Activated naive CD4-positive, alpha-beta T cell treated with anti-CD3 and anti-CD28 coated beads, Interleukin-2, amount 10 ng/mL, durations not matched to agents 7 days and 5 days (primary cell): ENCODE results near the gene STX16.

Source experiments
- CTCF ChIA-PET: fragments of 350-600 bp; sonication (Branson Sonifier 250); formaldehyde crosslinking; loops from one replicate; lab custom pipeline; 2021; ENCODE audit warnings: antibody characterized with exemption; lab: Charles Lee
- DNase-seq: peaks from one replicate; pipeline ENCODE4 v3.0.0-alpha.2; 2020
- H3K27ac Mint-ChIP-seq: one replicate; pipeline ENCODE4 v1.8.0; 2021; ENCODE audit warnings: mild to moderate bottlenecking, moderate library complexity, mixed read lengths
- H3K27me3 Mint-ChIP-seq: one replicate; pipeline ENCODE4 v1.8.0; 2021; ENCODE audit warnings: mild to moderate bottlenecking, mixed read lengths
- H3K36me3 Mint-ChIP-seq: one replicate; pipeline ENCODE4 v1.8.0; 2021; ENCODE audit warnings: mixed read lengths
- H3K4me1 Mint-ChIP-seq: one replicate; pipeline ENCODE4 v1.8.0; 2021; ENCODE audit warnings: mixed read lengths
- H3K4me3 Mint-ChIP-seq: one replicate; pipeline ENCODE4 v1.8.0; 2021; ENCODE audit warnings: mild to moderate bottlenecking, moderate library complexity, mixed read lengths
- H3K9me3 Mint-ChIP-seq: one replicate; pipeline ENCODE4 v1.8.0; 2021; ENCODE audit warnings: mixed read lengths

Gene STX16

GRCh38 chr20:58691773-58692578 is 40.9 kb downstream of the STX16 start:
- H3K4me3 Mint-ChIP-seq: peak overlapping the region; percentile 43
- no peak for DNase-seq
- CTCF ChIA-PET: interaction anchor here (1.2 kb wide), 1 partner anchor 41 kb away, joined by 5 read pairs; the partner anchor contains the start of gene STX16

GRCh38 chr20:58692579-58693225 is 41.6 kb downstream of the STX16 start, which contains the start of gene NPEPL1:
Gene NPEPL1, plus strand, starts transcription at chr20:58692800. Its CDS starts 101 bp downstream, at chr20:58692901.
- peak within 1 kb of the TSS; percentile 74 for H3K4me3 Mint-ChIP-seq
- no peaks in the 10 kb centered on the region for H3K27me3 Mint-ChIP-seq
- CTCF ChIA-PET: interaction anchor here (1.0 to 2.5 kb wide), 3 partner anchors 11 to 41 kb away, joined by 3 to 13 read pairs (median 6); partner anchors contain the start of gene STX16
- no peaks in the 10 kb centered on the region for H3K9me3 Mint-ChIP-seq
- H3K27ac Mint-ChIP-seq: peak within 1 kb of the TSS; percentile 83
- H3K36me3 Mint-ChIP-seq: peaks cover 6% of the 10 kb centered on the region
- peaks cover 22% of the 10 kb centered on the region for H3K4me1 Mint-ChIP-seq
- DNase-seq: peak; percentile 69

More at GRCh38 chr20:58691773-58692578, 40.9 kb downstream of the STX16 start:
- Mint-ChIP-seq H3K27me3 (no peaks in the 10 kb centered on the region), H3K4me1 (peaks cover 22% of the 10 kb centered on the region), H3K9me3 (no peaks in the 10 kb centered on the region), H3K36me3 (peaks cover 6% of the 10 kb centered on the region), H3K27ac (peak overlapping the region; percentile 54)

GRCh38 chr20:58693226-58694006 is 42.3 kb downstream of the STX16 start:
- peak overlapping the region; percentile 74 for H3K4me3 Mint-ChIP-seq
- DNase-seq: no peak
- CTCF ChIA-PET: interaction anchor here (0.9 to 2.5 kb wide), 5 partner anchors 10 to 49 kb away, joined by 3 to 13 read pairs (median 6); partner anchors contain the start of gene STX16

GRCh38 chr20:58694241-58695083 is 43.4 kb downstream of the STX16 start:
- Mint-ChIP-seq H3K4me1 (peaks cover 22% of the 10 kb centered on the region), H3K27me3 (no peaks in the 10 kb centered on the region), H3K9me3 (no peaks in the 10 kb centered on the region), H3K27ac (no peak overlapping the region), H3K4me3 (peak overlapping the region; percentile 74), H3K36me3 (peaks cover 9% of the 10 kb centered on the region)
- CTCF ChIA-PET: interaction anchor here (0.9 to 2.5 kb wide), 4 partner anchors 9 to 50 kb away, joined by 3 to 13 read pairs (median 7); partner anchors contain the start of gene STX16
- DNase-seq: no peak

More at GRCh38 chr20:58693226-58694006, 42.3 kb downstream of the STX16 start:
- H3K9me3 Mint-ChIP-seq: no peaks in the 10 kb centered on the region
- peak overlapping the region; percentile 83 for H3K27ac Mint-ChIP-seq
- H3K4me1 Mint-ChIP-seq: peaks cover 22% of the 10 kb centered on the region
- peaks cover 11% of the 10 kb centered on the region for H3K36me3 Mint-ChIP-seq
- H3K27me3 Mint-ChIP-seq: no peaks in the 10 kb centered on the region

- no peak for DNase-seq
- CTCF ChIA-PET: interaction anchor here (2.5 kb wide), 1 partner anchor 44 kb away, joined by 13 read pairs; the partner anchor contains the start of gene STX16
- Mint-ChIP-seq H3K27ac (no peak overlapping the region), H3K4me1 (peaks cover 22% of the 10 kb centered on the region), H3K27me3 (no peaks in the 10 kb centered on the region), H3K4me3 (no peak overlapping the region), H3K9me3 (no peaks in the 10 kb centered on the region), H3K36me3 (peaks cover 7% of the 10 kb centered on the region)
These were observed 44.1 kb downstream of the STX16 start for GRCh38 chr20:58695084-58695722.

- no peak for DNase-seq
- Mint-ChIP-seq H3K9me3 (no peaks in the 10 kb centered on the region), H3K36me3 (peaks cover 9% of the 10 kb centered on the region), H3K4me3 (no peak overlapping the region), H3K27ac (no peak overlapping the region), H3K4me1 (peaks cover 18% of the 10 kb centered on the region), H3K27me3 (no peaks in the 10 kb centered on the region)
- CTCF ChIA-PET: interaction anchor here (0.6 kb wide), 1 partner anchor 51 kb away, joined by 3 read pairs; no protein-coding TSS in a partner anchor
These were observed 44.9 kb downstream of the STX16 start for GRCh38 chr20:58695895-58696375.

- Mint-ChIP-seq H3K4me1 (peaks cover 16% of the 10 kb centered on the region), H3K27me3 (no peaks in the 10 kb centered on the region), H3K4me3 (no peak overlapping the region), H3K9me3 (no peaks in the 10 kb centered on the region), H3K27ac (no peak overlapping the region), H3K36me3 (peaks cover 9% of the 10 kb centered on the region)
- CTCF ChIA-PET: interaction anchor here (0.6 kb wide), 1 partner anchor 51 kb away, joined by 3 read pairs; no protein-coding TSS in a partner anchor
- peak; percentile 0 for DNase-seq
These were observed 45.4 kb downstream of the STX16 start for GRCh38 chr20:58696411-58696961.

GRCh38 chr20:58697201-58697866 is 46.3 kb downstream of the STX16 start:
- CTCF ChIA-PET: interaction anchor here (1.0 kb wide), 1 partner anchor 46 kb away, joined by 3 read pairs; the partner anchor contains the start of gene STX16
- H3K4me3 Mint-ChIP-seq: no peak overlapping the region
- H3K36me3 Mint-ChIP-seq: peaks cover 11% of the 10 kb centered on the region
- peak; percentile 14 for DNase-seq
- no peaks in the 10 kb centered on the region for H3K27me3 Mint-ChIP-seq
- no peaks in the 10 kb centered on the region for H3K9me3 Mint-ChIP-seq
- no peak overlapping the region for H3K27ac Mint-ChIP-seq
- peaks cover 12% of the 10 kb centered on the region for H3K4me1 Mint-ChIP-seq

GRCh38 chr20:58697867-58698703 is 47.0 kb downstream of the STX16 start:
- DNase-seq: peak; percentile 17
- H3K4me1 Mint-ChIP-seq: peaks cover 12% of the 10 kb centered on the region
- CTCF ChIA-PET: interaction anchor here (1.0 kb wide), 1 partner anchor 47 kb away, joined by 3 read pairs; the partner anchor contains the start of gene STX16
- no peaks in the 10 kb centered on the region for H3K9me3 Mint-ChIP-seq
- H3K4me3 Mint-ChIP-seq: no peak overlapping the region
- peaks cover 17% of the 10 kb centered on the region for H3K36me3 Mint-ChIP-seq
- no peaks in the 10 kb centered on the region for H3K27me3 Mint-ChIP-seq
- no peak overlapping the region for H3K27ac Mint-ChIP-seq

GRCh38 chr20:58698741-58699622 is 47.9 kb downstream of the STX16 start:
- Mint-ChIP-seq H3K36me3 (peaks cover 24% of the 10 kb centered on the region), H3K9me3 (no peaks in the 10 kb centered on the region), H3K27ac (no peak overlapping the region), H3K27me3 (no peaks in the 10 kb centered on the region), H3K4me1 (peaks cover 5% of the 10 kb centered on the region), H3K4me3 (no peak overlapping the region)
- CTCF ChIA-PET: interaction anchor here (1.0 kb wide), 1 partner anchor 48 kb away, joined by 3 read pairs; the partner anchor contains the start of gene STX16
- peak; percentile 11 for DNase-seq
